Tibial artery (tissue), 4 donors: Measurements from ENCODE around the gene PERM1.

Experiments used
- DNase-seq, 2 donors: peaks; one replicate each; pipeline ENCODE4 v3.0.0-alpha.2; 2019
- H3K27ac ChIP-seq, 2 donors: fragments of 200-600 bp; sonication (generic) in 1 of 2; 1 replicate in 1 of 2; 2 replicates in 1 of 2; pipeline ENCODE4 v1.5.1; 2018 to 2019; ENCODE audit warnings: mild to moderate bottlenecking in 1 of 2
- H3K27me3 ChIP-seq, 2 donors: fragments of 200-600 bp; sonication (generic) in 1 of 2; one replicate each; pipeline versions ENCODE4 v1.5.1 to v1.6.0; 2016 to 2019
- H3K36me3 ChIP-seq, 3 donors: fragments of 200-600 bp; sonication (generic) in 2 of 3; one replicate each; pipeline ENCODE4 v1.5.1; 2016 to 2019; ENCODE audit warnings: mild to moderate bottlenecking in 2 of 3
- H3K4me1 ChIP-seq, 4 donors: fragments of 200-600 bp; sonication (generic) in 2 of 4; 1 replicate in 3 of 4; 2 replicates in 1 of 4; pipeline ENCODE4 v1.5.1; 2016 to 2019
- H3K4me3 ChIP-seq, 2 donors: fragments of 200-600 bp; sonication (generic) in 1 of 2; 1 replicate in 1 of 2; 2 replicates in 1 of 2; pipeline ENCODE4 v1.5.1; 2018 to 2019; ENCODE audit warnings: mild to moderate bottlenecking in 2 of 2
- H3K9me3 ChIP-seq, 3 donors: fragments of 200-600 bp; sonication (generic) in 1 of 3; one replicate each; pipeline ENCODE4 v1.5.1; 2016 to 2019
- CTCF ChIP-seq, 2 experiments: fragments of 200-600 bp in 1 of 2; fragments of 450-650 bp in 1 of 2; IDR thresholded peaks; one replicate each; pipeline ENCODE4 v1.5.1; 2017 to 2019; ENCODE audit warnings: antibody characterized with exemption in 2 of 2, mild to moderate bottlenecking in 1 of 2, moderate library complexity in 1 of 2
- intact Hi-C: fragments of 100-400 bp; cut with DNase I; formaldehyde crosslinking; loops from one replicate; pipeline ENCODE4 v1.15.0; 2023; ENCODE audit warnings: low total_unique reads

The PERM1 gene

DNA sequence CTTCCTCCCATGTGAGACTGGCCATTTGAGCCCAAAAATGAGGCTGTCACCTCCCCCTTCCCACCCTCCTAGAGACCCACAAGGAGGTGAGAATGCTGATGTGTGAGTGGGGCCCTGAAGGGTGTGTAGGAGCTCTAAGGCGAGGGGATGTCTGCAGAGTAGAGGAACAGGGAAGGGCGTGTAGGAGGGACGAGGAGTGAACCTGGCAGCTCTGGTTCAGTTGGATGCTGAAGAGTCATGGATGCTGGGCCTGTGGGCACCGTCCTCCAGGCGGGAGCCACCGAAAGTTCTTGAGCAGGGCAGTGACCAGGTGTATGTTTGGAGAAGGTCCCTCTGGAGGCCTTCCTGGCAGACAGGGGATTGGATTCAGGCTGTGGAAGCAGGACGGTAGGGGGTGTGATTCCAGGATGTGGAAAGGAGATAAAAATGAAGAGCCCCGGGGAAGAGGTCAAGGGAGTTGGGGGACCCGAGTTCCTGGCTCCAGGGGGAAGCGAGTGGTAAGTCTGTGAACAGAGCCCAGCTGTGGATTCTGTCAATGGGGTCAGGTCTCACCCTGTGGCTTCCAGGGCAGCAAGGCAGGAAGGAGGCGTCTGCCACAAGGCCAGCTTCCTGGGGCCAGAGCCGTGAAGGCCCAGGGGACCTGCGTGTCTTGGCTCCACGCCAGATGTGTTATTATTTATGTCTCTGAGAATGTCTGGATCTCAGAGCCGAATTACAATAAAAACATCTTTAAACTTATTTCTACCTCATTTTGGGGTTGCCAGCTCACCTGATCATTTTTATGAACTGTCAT lies 50.3 kb downstream of the PERM1 start:
- Histone ChIP-seq H3K27ac (no peak overlapping the region), H3K36me3 (no peaks in the 10 kb centered on the region), H3K27me3 (peaks cover 0 to 47% of the 10 kb centered on the region in 2 donors), H3K4me3 (no peak overlapping the region), H3K4me1 (peaks cover 0 to 9% (median 0%) of the 10 kb centered on the region in 4 donors), H3K9me3 (no peaks in the 10 kb centered on the region)
- no peak for DNase-seq
- no peak for TF ChIP-seq CTCF (IDR thresholded peaks at IDR 0.05)
- intact Hi-C loops, result no loop called here

DNA sequence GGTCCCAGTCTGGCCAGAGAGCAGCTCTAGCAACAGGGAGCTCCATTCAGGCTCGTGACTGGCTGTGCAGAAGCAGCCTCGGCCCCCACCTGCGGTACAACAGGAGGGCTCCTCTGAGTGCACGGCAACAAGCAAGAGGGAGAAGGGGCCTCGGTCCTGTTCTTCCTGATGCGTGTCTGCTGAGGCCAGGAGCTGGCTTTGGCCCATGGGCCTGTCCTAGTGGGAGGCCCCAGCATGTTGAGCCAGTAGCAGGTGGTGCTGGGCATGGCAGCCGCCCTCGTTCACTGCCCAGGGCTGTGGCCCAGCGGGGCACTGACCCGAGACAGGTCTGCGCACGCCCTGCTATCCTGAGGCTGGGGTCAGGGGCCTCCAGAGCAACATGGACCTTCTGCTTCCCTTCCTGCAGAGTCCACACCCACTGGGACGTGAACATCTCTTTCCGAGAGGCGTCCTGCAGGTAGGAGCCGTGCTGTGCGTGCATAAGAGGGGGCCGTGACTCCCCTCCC lies 51.2 kb downstream of the PERM1 start:
- Histone ChIP-seq H3K36me3 (no peaks in the 10 kb centered on the region), H3K27me3 (peaks cover 0 to 47% of the 10 kb centered on the region in 2 donors), H3K9me3 (no peaks in the 10 kb centered on the region), H3K4me3 (no peak overlapping the region), H3K4me1 (peaks cover 0 to 11% (median 4%) of the 10 kb centered on the region in 4 donors), H3K27ac (no peak overlapping the region)
- no peak for DNase-seq
- intact Hi-C loops, result no loop called here
- no peak for TF ChIP-seq CTCF (IDR thresholded peaks at IDR 0.05)

DNA sequence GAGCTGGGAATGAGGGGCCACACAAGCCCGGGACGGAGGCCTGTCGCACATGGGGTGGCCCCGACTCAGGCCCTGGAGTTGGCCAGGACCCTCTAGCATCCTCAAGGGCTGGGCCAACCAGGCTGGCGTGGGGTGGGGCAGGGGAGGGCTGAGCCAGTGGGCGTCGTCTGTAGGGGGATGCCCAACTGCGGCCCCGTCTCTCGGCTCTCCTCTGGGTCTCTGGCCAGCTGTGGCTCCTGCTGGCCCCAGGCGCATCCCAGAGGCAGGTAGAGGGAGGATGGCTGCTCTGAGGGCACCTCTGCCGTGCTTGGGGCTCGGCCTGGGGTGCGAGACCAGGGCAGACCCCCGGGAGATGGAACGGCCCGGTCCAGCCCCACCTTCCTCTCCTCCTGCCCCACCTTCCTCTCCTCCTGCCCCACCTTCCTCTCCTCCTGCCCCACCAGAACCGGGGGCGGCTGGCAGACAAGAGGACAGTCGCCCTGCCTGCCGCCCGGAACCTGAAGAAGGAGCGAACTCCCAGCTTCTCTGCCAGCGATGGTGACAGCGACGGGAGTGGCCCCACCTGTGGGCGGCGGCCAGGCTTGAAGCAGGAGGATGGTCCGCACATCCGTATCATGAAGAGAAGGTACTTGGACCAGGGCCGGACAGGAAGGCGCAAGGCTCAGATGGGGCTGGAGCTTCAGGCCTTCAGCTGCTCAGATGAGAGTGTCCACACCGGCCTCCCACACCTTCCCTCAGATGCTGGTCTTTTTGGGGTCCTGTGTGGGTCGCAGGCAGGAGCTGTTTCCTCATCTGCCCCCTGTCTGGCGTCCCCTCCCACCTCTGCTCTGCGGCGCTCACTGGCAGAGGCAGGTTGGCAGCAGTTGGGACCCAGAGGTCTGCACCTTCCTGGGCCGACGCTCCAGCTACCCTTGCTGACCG lies 51.9 kb downstream of the PERM1 start:
- H3K4me3 ChIP-seq, result no peak overlapping the region
- H3K4me1 ChIP-seq, result peaks cover 0 to 13% (median 10%) of the 10 kb centered on the region in 4 donors
- H3K9me3 ChIP-seq, result no peaks in the 10 kb centered on the region
- no peaks in the 10 kb centered on the region for H3K36me3 ChIP-seq
- DNase-seq, result no peak
- peaks cover 0 to 46% of the 10 kb centered on the region in 2 donors for H3K27me3 ChIP-seq
- H3K27ac ChIP-seq, result no peak overlapping the region
- no peak for TF ChIP-seq CTCF (IDR thresholded peaks at IDR 0.05)
- intact Hi-C loops, result no loop called here

DNA sequence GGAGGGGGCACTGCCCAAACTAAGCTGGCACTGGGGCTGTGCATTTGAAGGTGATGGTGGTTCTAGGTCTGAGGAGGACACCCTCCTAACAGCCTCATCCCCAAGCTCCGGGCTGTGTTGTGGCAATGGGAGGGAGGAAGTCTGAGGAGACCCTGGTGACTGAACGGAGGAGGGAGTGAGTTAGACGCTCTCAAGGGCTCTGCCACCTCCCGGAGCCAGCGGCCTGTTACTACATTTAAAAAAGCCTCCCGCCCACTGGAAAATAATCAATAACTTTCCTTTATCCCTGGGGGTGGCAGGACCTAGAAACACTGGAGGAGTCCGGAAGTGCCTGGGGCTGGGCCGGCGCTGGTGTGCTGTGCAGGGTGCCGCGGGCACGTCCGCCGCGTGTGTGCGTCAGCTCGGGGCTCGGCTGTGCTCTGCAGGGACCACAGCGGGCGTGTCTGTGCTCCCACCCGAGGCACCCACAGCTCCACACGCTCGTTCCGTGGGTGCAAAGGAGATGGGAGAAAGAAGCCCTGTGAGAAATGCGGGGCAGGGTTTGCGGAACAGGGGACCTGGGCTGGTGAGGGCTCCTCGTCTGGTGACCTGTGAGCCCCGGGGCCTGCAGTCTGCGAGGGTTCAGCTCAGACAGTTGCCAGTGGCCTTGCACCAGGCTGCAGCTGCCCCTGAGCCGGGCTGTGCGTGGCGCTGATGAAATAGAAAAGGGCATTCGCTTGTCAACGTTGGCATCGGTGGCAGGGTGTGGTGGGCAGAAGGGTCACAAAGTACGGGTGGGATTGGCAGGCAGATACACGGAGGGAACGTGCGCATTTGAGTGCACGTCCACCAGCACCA lies 52.9 kb downstream of the PERM1 start:
- H3K4me1 ChIP-seq, result peaks cover 0 to 22% (median 17%) of the 10 kb centered on the region in 4 donors
- no peak overlapping the region for H3K27ac ChIP-seq
- H3K9me3 ChIP-seq, result no peaks in the 10 kb centered on the region
- intact Hi-C loops, result no loop called here
- H3K27me3 ChIP-seq, result peaks cover 0 to 48% of the 10 kb centered on the region in 2 donors
- H3K36me3 ChIP-seq, result no peaks in the 10 kb centered on the region
- no peak for TF ChIP-seq CTCF (IDR thresholded peaks at IDR 0.05)
- H3K4me3 ChIP-seq, result no peak overlapping the region
- no peak for DNase-seq

GRCh38 chr1:927748-928147 lies 54.1 kb downstream of the PERM1 start:
- Histone ChIP-seq H3K4me3 (no peak overlapping the region), H3K9me3 (no peaks in the 10 kb centered on the region), H3K36me3 (no peaks in the 10 kb centered on the region), H3K27ac (no peak overlapping the region), H3K27me3 (peaks cover 0 to 45% of the 10 kb centered on the region in 2 donors), H3K4me1 (peaks cover 3 to 35% (median 26%) of the 10 kb centered on the region in 4 donors)
- DNase-seq, result no peak
- no peak for TF ChIP-seq CTCF (IDR thresholded peaks at IDR 0.05)
- intact Hi-C loops, result no loop called here
